ENCODE measurements around the gene ISYNA1.
A peak's percentile ranks its signal among the peaks of the same experiment; 100 is the strongest.

The ISYNA1 gene

DNA sequence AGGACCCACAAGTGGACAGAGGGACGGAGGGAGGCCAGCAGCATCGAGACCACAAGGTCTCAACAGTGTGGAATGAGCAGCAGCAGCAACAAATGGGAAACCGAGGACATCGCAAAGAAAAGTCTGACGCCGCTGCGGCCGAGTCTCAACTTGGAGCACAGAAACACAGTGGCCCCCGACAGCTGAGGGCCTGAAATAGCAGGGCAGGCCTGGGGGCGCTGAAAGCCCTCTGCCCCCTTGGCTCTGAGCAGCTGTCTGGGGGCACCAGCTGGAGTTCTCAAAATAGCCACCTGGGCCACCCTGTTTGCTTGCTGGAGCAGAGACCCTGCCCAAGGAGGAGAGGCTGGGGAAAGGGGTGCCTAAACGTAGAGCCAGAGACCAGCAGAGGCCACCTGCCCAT is 5.9 kb upstream of the ISYNA1 start:
- no peak for DNase-seq (ENCODE audit: low spot score)

DNA sequence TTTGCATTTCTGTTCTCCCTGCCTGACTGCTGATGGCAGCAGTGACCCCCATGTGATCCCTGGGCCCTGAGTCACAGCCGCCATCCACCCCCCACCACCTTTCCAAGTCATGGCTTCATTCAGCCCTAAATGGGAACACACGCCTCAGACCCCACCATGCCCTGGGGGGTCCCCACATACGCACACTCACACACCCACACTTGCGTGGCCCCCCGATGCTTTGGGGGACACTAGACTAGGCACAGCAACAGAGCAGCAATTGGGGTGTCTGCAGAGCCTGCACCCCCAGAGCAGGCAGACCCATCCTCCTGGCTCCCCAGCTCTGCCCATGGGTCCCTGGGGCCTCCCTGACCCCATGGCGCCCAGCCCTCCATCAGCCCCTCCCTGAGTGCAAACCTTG is 5.5 kb upstream of the ISYNA1 start:
- DNase-seq (ENCODE audit: low spot score), result no peak

DNA sequence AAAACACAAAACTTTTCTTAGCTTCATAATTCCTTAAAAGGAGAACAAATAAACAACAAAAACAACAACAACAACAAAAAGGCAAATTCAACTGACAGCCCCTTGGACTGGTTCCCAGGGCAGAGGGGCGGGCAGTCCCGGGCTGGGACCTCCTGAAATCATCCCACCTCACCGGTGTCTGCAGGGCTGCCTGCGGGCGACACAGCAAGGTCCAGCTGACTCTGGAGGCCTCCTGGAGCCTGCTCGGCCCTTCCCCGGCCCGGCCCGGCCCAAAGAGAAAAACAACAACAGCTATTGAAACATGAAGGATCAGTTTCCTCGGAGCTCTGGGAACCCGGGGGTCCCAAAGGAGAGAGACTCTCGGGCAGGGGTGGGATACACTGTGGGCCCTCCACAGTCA is 5.0 kb upstream of the ISYNA1 start:
- DNase-seq (ENCODE audit: low spot score), result no peak

DNA sequence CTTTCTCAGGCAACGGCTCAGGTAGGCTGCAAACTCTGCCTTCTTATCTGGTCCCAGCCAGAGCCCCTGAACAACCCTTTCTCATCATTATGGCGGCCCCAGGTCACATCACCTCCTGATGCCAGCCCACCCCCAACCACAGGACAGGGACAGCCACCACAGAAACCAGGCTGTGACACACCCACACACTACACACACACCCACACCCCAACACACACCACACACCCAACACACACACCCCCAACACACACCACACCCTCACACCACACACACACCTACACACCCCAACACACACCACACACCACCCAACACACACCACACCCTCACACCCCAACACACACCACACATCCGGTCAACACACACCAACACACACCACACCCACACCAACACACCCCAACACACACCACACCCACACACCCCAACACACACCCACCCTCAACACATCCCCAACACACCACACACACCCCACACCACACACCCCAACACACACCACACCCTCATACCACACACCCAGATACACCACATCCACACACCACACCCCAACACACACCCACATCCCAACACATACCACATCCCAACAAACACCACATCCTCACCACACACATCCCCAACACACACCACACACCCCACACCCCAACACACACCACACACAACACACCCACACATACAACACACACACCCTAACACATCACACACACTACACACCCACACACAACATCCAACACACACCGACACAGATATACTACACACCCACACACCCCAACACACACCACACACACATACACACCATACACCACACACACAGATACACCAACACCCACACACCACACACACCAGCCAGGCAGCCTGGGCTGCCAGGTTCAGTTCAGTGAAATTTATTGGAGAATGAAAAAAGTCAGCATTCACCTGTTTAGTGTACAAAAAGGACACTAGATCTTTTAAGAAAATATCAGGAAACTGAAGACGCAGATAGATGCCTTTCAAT is 4.2 kb upstream of the ISYNA1 start:
- DNase-seq (ENCODE audit: low spot score), result peak; percentile 46

DNA sequence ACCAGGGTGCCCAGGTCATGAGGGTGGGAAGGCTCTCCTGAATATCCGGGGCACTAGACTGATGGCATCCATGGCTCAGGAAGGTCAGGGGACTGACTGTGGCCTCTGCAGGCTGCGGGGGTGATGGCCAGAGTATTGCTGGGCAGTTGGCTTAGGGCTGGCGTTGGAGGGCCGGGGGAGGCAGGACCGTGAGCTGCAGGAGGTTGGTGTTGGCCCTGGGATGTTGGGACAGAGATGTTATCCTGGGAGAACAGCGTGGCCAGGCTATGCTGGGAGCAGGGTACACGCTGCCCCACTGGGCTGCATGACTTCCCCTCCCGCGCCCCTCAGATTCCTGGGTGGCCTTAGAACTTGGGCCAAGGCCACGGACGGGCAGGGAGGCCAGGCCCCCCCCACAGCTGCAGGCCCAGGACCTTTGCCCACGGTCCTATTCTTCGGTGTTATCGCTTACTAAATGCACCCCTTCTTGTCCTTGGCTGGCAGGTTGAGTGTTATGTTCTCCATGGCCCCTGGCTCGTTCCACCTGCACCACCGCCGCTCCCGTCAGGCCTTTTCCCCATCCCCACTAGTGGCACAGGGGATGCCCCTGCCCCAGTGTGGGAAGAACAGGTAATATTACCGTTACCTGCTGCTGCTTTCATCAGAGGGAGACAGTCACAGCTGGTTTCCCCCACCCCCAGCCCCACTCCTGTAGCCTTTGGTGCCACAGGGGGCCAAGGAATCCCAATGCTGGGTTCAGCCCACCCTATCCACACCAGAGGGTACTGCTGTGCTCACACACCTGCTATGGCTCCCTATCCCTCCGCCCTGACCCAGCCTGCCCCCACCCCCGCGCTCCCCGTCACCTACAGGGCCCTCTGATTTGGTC is 3.2 kb upstream of the ISYNA1 start:
- no peak for DNase-seq (ENCODE audit: low spot score)

DNA sequence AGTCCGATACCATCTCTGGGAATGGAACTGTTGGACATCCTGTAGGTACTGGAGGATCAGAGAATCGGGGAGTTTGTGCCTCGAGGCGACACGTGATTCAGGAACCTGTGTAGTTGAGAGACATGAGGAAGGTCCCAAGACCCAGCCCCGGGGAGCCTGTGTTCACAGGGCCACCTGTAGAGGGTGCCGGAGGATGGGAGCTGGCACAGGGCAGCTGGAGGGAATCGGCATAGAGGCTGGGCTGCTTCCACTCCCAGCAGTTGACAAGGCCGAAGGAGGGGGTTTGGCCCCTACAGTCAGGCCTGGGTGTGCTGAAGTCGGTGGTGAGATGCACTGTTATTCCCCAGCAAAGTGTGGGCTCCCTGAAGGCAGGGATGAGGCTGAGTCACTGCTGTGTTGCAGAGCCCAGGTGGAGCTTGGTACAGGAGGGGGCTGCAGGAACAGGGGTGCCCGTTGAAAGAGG is 2.5 kb upstream of the ISYNA1 start:
- no peak for DNase-seq (ENCODE audit: low spot score)

DNA sequence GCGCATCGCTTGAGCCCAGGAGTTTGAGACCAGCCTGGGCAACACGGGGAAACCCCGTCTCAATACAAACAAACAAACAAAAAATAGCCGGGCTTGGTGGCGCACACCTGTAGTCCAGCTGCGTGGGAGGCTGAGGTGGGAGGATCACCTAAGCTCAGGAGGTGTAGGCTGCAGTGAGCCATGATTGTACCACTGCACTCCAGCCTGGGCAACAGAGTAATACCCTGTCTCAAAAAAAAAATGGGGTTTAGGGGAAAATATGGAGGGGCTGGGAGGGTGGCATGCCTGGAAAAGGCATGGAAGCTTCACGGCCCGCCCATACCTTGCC is 1.9 kb upstream of the ISYNA1 start:
- no peak for DNase-seq (ENCODE audit: low spot score)

DNA sequence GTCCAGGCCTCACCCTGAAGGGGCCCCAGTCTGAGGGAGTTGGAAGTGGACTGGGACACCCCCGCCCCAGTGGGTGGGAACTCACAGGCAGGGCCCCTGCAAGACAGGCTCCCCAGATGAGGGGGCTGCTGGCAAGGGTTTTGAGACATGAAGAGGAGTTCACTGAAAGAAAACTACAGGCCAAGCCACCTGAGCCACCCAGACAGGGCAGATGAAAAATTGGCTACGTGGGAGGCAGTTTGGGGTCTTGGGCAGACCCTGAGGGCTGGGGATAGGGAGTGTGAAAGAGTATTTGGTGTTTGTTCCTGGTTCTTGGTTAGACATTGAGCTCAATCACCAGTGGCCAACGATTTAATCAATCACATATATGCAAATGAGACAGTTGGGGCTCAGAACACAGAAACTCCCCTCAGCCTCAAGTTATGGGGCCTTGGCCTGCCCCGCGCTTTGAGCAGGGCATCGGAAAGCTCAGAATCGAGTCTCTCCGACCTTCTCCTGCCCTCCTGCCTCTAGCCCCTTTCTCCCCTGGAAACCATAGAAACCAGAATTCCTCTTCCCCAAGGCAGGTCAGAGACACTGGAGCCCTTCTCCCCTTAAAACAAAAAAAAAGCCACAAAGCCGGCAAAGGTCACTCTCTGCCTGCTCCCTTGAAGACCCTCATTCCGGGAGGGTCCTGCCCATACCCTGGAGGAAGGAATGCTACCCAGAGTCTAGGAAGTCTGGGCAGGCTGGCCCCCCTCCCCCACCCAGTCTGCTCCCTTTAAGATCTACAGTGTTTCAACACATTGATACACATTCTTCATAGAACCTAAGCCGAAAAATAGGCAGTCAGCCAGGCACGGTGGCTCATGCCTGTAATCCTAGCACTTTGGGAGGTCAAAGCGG is 1.3 kb upstream of the ISYNA1 start:
- no peak for DNase-seq (ENCODE audit: low spot score)

DNA sequence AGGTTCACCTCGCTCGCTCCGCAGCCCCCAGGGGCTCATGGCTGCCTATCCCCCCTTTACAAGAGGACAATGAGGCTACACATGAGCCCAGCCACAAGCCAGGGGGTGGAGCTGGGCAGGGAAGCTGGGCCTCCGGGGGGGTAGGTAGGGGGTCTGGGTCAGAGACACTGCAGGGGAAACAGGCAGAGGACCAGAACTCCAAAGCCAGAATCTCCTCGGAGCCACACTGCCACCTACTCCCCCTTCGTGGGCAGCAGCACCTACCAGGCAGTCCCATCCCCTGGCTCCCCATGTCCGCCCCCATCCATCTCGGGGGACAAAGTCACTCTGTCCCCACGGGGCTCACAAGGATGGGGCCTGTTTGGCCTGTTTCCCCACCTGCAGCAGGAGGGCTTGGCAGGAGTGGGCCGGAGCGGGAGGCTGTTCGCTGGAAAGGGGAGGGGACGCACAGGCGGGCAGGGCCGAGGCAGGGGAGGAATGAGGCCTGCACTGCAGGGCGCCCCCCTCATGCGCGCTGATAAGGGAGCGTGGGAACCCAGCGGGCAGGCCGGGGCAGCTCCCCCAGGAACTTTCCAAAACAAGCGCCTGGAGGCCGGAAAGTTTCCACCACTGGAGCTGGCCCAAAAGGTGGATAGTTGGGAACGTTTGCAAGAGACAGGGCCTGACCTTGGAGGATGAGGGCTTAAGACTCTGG is 545 bp upstream of the ISYNA1 start:
- no peak for DNase-seq (ENCODE audit: low spot score)

DNA sequence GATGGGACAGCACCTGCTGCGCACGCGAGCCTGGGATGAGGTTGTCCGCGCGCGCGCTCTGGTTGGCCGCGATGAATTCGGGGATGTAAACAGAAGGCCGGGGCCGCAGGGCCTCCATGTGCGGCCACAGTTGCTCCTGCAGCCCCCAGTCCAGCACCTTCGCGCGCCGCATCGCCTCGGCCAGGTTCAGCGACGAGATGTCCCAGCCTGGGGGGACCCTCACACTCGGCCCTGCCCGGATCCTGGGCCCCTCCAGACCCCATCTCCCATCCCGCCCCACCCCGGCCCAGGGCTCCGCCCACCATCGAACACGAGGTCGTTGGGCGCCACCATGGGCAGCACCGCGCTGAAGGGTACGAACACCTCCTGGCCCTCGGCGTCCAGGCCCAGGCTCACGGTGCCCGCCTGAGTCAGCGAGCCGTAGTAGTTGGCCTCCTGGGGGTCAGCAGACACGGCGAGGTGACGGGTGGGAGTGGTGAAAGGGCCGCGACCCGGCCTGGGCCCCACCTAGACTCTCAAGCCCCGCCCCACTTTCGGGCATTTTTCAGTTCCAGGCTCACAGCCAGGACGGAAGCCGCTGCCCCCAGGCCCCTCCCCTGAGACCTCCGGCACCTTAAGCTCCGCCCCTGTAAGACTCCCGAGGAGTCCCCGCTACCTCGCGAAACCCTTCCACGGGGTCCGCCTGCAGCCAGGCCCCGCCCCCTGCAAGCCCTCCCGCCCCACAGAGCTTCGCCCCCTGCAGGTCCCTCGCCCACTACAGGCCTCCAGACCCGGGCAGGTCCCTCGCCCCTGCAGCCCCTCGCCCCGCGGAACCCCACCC is 1.1 kb downstream of the ISYNA1 start:
- peak; percentile 81 for DNase-seq (ENCODE audit: low spot score)

DNA sequence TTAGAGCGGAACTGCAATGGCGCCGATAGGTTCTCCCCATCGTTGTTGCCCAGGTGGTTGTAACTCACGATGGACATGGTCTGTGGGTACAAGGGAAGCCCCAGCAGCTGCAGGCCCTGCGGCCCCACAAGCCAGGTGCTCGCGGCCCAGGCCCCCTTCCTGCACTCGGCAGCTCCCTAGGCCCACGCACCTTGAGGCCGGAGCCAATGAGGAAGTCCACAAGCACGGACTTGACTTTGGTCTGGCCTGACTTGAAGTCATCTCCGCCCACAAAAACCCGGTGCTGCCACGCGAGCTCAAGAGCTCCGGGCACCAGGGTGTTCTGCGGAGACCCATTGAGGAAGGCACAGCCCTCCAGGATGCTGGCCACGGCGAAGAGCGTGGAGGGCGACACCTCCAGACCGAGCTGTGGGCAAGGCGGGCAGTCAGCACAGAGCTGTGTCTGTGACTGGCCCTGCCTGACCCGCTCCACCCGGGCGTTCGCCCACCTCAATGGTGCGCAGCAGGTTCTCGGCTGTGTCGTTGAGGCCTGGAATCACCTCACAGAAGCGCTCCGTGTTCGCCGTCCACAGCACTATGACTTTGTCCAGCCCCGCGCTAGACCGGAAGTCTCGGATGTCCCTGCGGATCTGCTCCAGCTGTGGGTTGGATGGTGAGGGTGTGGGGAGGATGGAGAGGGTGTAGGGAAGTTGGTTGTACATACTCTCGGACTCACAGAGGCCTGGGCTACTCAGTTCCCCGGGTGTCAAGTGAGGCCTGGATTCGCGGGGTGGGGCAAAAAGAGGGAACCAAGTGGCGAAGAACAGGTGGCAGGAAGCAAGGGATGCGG is 1.9 kb downstream of the ISYNA1 start:
- DNase-seq (ENCODE audit: low spot score), result no peak

DNA sequence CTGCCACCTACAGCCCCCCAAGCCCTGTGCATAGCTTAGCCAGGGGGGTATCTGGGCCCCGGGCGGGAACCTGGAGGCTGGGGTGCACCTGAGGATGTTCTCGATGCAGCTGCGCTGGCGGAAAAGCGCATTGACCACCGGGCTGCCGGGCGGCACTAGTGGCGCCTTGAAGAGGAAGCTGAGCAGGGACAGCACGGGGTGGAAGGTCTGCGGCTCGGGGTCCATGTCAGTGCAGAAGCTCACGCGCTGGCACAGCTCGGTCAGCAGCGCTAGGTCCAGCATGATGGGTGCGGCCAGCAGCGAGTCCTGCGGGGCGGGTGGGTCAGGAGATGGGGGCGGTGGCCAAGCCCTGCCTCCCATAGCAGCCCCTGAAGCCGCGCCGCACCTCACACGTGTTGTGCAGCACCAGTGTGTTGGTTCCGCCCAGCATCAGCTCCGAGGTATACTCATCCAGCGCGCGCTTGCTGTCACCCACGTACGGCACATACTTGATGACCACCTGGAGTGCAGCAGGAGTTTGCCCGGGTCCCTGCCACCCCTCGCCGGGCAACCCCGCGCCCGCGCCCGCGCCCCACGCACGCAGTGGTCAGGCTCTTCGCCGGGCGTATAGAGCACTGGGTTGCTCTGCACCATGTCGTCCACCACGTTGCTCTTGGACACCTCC is 2.6 kb downstream of the ISYNA1 start:
- no peak for DNase-seq (ENCODE audit: low spot score)

DNA sequence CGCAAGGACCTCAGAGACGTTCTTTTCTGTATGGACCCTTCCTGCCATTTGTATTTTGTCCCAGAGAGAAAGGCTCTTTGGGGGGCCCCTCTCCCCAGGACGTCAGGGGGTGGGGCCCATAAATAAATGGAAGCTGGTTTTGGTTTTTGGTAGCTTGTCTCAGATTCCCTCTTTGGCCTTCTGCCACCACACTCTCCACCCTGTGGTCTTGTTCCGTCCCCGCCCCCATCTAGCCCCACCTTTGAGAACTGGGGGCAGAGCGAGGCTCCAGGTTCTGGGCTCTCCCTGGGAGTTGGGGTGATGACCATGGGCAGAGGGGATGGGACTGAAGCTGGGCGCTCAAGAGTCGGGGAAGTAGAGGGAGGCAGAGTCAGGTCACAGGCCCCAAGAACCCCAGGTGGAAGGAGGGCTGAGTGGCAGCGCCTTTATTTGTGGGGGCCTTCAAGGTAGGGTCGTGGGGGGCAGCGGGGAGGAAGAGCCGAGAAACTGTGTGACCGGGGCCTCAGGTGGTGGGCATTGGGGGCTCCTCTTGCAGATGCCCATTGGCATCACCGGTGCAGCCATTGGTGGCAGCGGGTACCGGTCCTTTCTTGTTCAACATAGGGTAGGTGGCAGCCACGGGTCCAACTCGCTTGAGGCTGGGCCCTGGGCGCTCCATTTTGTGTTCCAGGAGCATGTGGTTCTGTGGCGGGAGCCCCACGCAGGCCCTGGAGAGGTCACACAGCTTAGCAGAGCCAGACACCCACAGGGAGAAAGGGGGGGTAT is 3.3 kb downstream of the ISYNA1 start:
- no peak for DNase-seq (ENCODE audit: low spot score)

DNA sequence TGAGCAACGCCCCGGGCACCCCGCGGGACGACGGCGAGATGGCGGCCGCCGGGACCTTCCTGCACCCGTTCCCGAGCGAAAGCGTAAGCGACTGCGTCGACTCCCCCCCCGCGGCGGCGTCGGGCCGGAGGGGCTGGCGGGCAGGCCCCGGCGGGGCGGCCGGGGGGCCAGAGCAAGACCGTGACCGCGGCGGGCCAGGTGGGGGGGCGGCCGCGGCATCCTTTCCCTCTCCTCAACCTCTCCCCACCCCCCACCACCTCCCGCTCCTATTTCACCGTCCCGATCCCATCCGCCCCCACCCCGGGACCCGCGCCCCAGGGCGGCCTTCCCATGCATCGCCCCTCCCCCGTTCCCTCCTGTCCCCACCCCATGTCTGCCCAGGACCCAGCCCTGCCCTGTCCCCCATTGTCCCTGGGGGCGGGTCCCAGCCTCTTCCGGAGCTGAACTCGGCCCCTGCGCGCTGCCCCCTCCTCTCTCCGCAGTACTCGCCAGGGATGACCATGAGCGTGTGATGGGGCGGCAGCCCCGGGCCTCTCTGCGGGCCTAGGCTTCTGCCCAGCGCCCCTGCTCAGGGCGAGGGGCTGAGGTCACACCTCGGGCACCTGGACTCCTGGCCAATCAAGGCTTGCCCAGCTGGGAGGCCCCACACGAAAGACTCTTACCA is 4.1 kb downstream of the ISYNA1 start:
- no peak for DNase-seq (ENCODE audit: low spot score)

DNA sequence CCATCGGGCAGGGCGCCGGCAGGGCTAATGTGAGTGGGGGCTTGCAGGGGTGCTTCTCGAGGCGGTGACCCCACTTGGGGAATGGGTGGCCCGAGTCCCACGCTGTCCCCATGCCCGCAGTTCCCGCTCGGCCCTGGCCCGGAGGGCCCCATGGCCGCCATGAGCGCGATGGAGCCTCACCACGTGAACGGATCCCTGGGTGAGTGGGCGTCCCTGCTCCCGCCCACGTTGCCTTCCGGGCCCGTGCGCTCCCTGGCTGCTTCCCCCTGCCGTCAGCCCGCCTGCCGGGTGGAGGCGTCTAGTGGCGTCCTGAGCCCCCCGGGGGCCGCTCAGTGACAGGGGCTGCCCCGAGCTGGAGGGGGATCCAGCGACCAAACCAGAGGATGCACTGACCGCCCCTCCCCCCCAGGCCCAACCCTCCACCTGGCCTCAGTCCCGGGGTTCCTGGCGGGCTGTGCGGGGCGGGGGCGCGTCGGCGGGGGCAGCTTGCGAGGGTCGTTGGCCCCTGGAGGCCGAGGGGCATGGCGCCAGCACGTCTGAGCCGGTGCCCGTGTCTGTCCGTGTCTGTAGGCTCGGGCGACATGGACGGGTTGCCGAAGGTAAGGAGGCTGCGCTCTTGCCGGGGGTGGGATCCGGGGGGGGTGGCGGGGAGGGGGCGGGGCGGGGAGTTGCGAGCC is 4.8 kb downstream of the ISYNA1 start:
- no peak for DNase-seq (ENCODE audit: low spot score)

DNA sequence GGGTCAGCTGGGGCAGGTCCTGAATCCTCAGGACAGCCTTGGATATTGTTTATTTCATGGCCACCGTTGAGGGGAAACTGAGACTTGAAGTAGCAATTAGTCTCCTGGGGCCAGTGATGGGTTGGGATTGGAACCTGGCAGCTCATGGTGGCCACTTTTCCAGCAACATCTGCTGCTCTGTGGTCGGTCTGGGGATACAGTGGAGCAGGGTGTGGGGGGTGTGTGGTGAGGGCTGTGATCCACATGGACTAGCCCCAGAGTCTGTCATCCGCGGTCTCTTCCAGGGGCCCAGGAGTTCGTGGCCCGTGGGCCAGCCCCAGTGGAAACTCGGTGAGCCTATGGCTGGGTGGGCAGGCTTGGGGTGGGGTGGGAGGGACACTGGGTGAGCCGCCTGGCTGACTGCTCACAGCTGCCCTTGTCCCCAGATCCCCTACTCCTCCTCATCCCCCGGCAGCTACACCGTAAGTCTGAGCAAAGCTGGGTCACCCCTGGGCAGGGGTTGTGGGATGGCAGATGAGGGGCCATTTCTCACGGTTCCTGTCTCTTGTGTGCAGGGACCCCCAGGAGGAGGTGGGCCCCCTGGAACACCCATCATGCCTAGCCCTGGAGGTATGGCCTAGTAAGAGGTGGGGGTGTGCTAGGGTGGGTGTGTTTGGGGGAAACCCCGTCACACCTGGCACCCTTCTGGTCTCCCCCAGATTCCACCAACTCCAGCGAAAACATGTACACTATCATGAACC is 5.5 kb downstream of the ISYNA1 start:
- no peak for DNase-seq (ENCODE audit: low spot score)
